HCT116 (cell line): Measurements from ENCODE around the gene CENPL. TPM values are rescaled to one million over a fixed set of nuclear protein-coding genes. Genes with fewer than 3 reads are reported as not detected.
"Not testable (repeated sequence)": the region's sequence is repeated elsewhere in the genome, so short reads cannot be mapped to it uniquely, and the experiment has no call there.

Experiments used
- ATAC-seq: fragments of 200-7000 bp; cut with Tn5 transposase; 2 replicates; pipeline ENCODE4 v1.9.1; 2020; ENCODE audit warnings: mild to moderate bottlenecking, moderate library complexity
- BruUV-seq: library from RNA; stranded (reverse); fragments of 400-500 nt; replicated peaks from 2 replicates; lab custom pipeline; 2021; lab: Mats Ljungman, UMichigan
- CTCF ChIA-PET: fragments of 300-600 bp; sonication (Branson Sonifier 250); formaldehyde crosslinking; loops from one replicate; lab custom pipeline; 2021; ENCODE audit warnings: antibody characterized with exemption; lab: Charles Lee
- POLR2A ChIA-PET: fragments of 300-600, 350-600 bp; sonication (Branson Sonifier 250); formaldehyde crosslinking; loops from one replicate; lab custom pipeline; 2021; ENCODE audit warnings: antibody characterized with exemption; lab: Charles Lee
- RAD21 ChIA-PET, 2 experiments: fragments of 300-600 bp; sonication (Branson Sonifier 250); formaldehyde crosslinking; loops; one replicate each; lab custom pipeline; 2023; ENCODE audit warnings: low total read pairs in 2 of 2; ENCODE audit not compliant: uncharacterized antibody in 2 of 2, unreplicated experiment in 2 of 2, low non-redundant PET in 1 of 2; lab: Charles Lee
- DNase-seq: peaks from one replicate; pipeline ENCODE4 v3.0.0-alpha.2; 2010; ENCODE audit warnings: low read depth, low spot score
- H2AFZ ChIP-seq: fragments of 200-600 bp; shearing (Covaris generic), sonication (generic); 2 replicates; pipeline ENCODE4 v1.6.1; 2017; ENCODE audit warnings: low read depth, mixed run types, mixed read lengths, antibody characterized with exemption, low read length; ENCODE audit not compliant: poor library complexity, severe bottlenecking
- H3K27ac ChIP-seq: 2 replicates; pipeline ENCODE4 v1.5.1; 2012; ENCODE audit warnings: low read depth, low read length
- H3K27me3 ChIP-seq: fragments of 200-600 bp; sonication (generic); 2 replicates; pipeline ENCODE4 v1.6.1; 2016; ENCODE audit warnings: mixed run types, low read length, mixed read lengths; ENCODE audit not compliant: insufficient read depth
- H3K36me3 ChIP-seq, 2 experiments: fragments of 200-500 bp in 1 of 2; fragments of 200-600 bp in 1 of 2; sonication (Bioruptor generic) in 1 of 2; sonication (generic) in 1 of 2; 2 replicates each; pipeline versions ENCODE4 v1.5.1 to v1.6.1; 2014 to 2016; ENCODE audit warnings: low read length in 2 of 2, inconsistent platforms in 1 of 2, mixed read lengths in 1 of 2, mixed run types in 1 of 2; ENCODE audit not compliant: insufficient read depth in 2 of 2, control insufficient read depth in 1 of 2
- H3K4me1 ChIP-seq, 2 experiments: fragments of 200-600 bp in 1 of 2; sonication (generic) in 1 of 2; 2 replicates each; pipeline versions ENCODE4 v1.5.1 to v1.6.1; 2012 to 2017; ENCODE audit warnings: low read length in 2 of 2, inconsistent platforms in 1 of 2, mild to moderate bottlenecking in 1 of 2, mixed read lengths in 1 of 2, mixed run types in 1 of 2, moderate library complexity in 1 of 2; ENCODE audit not compliant: insufficient read depth in 2 of 2, control insufficient read depth in 1 of 2
- H3K4me2 ChIP-seq: fragments of 200-600 bp; sonication (generic); 2 replicates; pipeline ENCODE4 v1.6.1; 2017; ENCODE audit warnings: mixed run types, low read length, mixed read lengths
- H3K4me3 ChIP-seq, 2 experiments: fragments of 200-600 bp in 1 of 2; sonication (generic) in 1 of 2; replicated peaks in 1 of 2; 2 replicates each; pipeline ENCODE4 v1.5.1; 2011 to 2016; ENCODE audit warnings: low read length in 2 of 2, control low read depth in 1 of 2, low read depth in 1 of 2, mild to moderate bottlenecking in 1 of 2, mixed read lengths in 1 of 2, mixed run types in 1 of 2
- H3K79me2 ChIP-seq: fragments of 200-600 bp; sonication (generic); 2 replicates; pipeline ENCODE4 v1.6.1; 2017; ENCODE audit warnings: mild to moderate bottlenecking, mixed run types, low read length, moderate library complexity, mixed read lengths; ENCODE audit not compliant: insufficient read depth
- H3K9ac ChIP-seq: fragments of 200-600 bp; sonication (generic); 2 replicates; pipeline ENCODE4 v1.6.1; 2016; ENCODE audit warnings: low read length, mixed read lengths
- H3K9me2 ChIP-seq: fragments of 200-600 bp; sonication (generic), shearing (Covaris generic); 2 replicates; pipeline ENCODE4 v1.6.1; 2017; ENCODE audit warnings: mixed run types, mild to moderate bottlenecking, moderate library complexity; ENCODE audit not compliant: insufficient read depth
- H3K9me3 ChIP-seq, 2 experiments: fragments of 200-500 bp in 1 of 2; fragments of 200-600 bp in 1 of 2; sonication (Bioruptor generic) in 1 of 2; sonication (generic) in 1 of 2; 2 replicates each; pipeline ENCODE4 v1.6.1; 2014 to 2017; ENCODE audit warnings: low read length in 2 of 2, mixed read lengths in 2 of 2, inconsistent platforms in 1 of 2, low read depth in 1 of 2, mild to moderate bottlenecking in 1 of 2, mixed run types in 1 of 2, moderate library complexity in 1 of 2; ENCODE audit not compliant: control insufficient read depth in 1 of 2, insufficient read depth in 1 of 2
- H4K20me1 ChIP-seq: fragments of 200-600 bp; sonication (generic), shearing (Covaris generic); 2 replicates; pipeline ENCODE4 v1.6.1; 2017; ENCODE audit warnings: mixed run types, mild to moderate bottlenecking, moderate library complexity; ENCODE audit not compliant: insufficient read depth
- ELF1 ChIP-seq: IDR thresholded peaks from 2 replicates; pipeline ENCODE4 v1.6.1; 2012; ENCODE audit warnings: low read depth, borderline replicate concordance
- EZH2 ChIP-seq: fragments of 200-600 bp; sonication (generic); IDR thresholded peaks from 2 replicates; pipeline ENCODE4 v1.6.1; 2017; ENCODE audit warnings: antibody characterized with exemption, mixed run types
- SIN3A ChIP-seq: IDR thresholded peaks from 2 replicates; pipeline ENCODE4 v1.6.1; 2012; ENCODE audit warnings: low read depth
- intact Hi-C: fragments of 100-400 bp; cut with micrococcal nuclease; formaldehyde crosslinking; loops from 2 replicates; pipeline ENCODE4 v1.10.0; 2022
- total RNA-seq: library from RNA; stranded (reverse); gene quantifications from one replicate; pipeline ENCODE4 v1.2.1, GENCODE V29; 2021; ENCODE audit not compliant: unreplicated experiment
- TF ChIP-seq, protein P1 (sequence below), 3 experiments: fragments of 200-600 bp in 1 of 3; sonication (generic) in 1 of 3; IDR thresholded peaks in 2 of 3; conservative IDR thresholded peaks in 1 of 3; 2 replicates each; pipeline ENCODE4 v1.5.1; 2012 to 2017; ENCODE audit warnings: low read depth in 2 of 3, low read length in 2 of 3, antibody characterized with exemption in 1 of 3, borderline replicate concordance in 1 of 3, control low read depth in 1 of 3, mild to moderate bottlenecking in 1 of 3, mixed read lengths in 1 of 3, mixed run types in 1 of 3, moderate library complexity in 1 of 3; ENCODE audit not compliant: insufficient read depth in 1 of 3

CENPL gene
- total RNA-seq, 1 experiment from 2014 or later, result 20.3 TPM

DNA sequence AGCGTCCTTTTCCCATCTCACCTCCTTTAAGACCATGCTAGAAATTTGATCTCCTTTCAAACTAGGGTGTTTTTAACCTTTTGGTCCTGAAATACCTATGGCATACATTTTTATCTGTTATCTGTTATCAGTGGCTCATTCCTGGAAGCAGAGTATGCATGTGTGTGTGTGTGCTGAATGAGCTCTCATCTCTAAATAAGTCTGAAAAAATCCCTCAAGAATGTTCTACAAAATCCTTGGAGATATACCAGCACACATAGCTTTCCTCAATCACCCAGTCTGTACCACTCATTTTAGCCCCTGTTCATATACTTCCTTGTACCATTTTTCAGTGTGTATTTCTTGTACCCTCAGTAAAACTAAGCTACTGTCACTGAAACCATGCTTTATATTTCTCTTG is 6.2 kb downstream of the CENPL start:
- no peaks in the 10 kb centered on the region for H3K9me3 ChIP-seq
- H3K27ac ChIP-seq, result no peak overlapping the region
- TF ChIP-seq EZH2 (no peak), ELF1 (no peak), SIN3A (no peak)
- TF ChIP-seq, protein P1, sequence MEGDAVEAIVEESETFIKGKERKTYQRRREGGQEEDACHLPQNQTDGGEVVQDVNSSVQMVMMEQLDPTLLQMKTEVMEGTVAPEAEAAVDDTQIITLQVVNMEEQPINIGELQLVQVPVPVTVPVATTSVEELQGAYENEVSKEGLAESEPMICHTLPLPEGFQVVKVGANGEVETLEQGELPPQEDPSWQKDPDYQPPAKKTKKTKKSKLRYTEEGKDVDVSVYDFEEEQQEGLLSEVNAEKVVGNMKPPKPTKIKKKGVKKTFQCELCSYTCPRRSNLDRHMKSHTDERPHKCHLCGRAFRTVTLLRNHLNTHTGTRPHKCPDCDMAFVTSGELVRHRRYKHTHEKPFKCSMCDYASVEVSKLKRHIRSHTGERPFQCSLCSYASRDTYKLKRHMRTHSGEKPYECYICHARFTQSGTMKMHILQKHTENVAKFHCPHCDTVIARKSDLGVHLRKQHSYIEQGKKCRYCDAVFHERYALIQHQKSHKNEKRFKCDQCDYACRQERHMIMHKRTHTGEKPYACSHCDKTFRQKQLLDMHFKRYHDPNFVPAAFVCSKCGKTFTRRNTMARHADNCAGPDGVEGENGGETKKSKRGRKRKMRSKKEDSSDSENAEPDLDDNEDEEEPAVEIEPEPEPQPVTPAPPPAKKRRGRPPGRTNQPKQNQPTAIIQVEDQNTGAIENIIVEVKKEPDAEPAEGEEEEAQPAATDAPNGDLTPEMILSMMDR (IDR thresholded peaks at IDR 0.05 in 2 of 3, conservative IDR thresholded peaks at IDR 0.05 in 1 of 3; ENCODE audit: borderline replicate concordance in 1 of 3, insufficient read depth in 1 of 3, low read depth in 2 of 3, low read length in 2 of 3), result no peak
- TF ChIP-seq, all 23 proteins: peak for 0
- H3K9ac ChIP-seq, result no peak overlapping the region
- no peak overlapping the region for H2AFZ ChIP-seq
- no peaks in the 10 kb centered on the region for H3K9me2 ChIP-seq
- no peaks in the 10 kb centered on the region for H4K20me1 ChIP-seq
- H3K4me2 ChIP-seq, result no peak overlapping the region
- POLR2A ChIA-PET, result no interaction called here
- CTCF ChIA-PET, result no interaction called here
- peaks cover 2 to 6% of the 10 kb centered on the region in 2 experiments; a peak in 2 of 4 replicates for H3K4me1 ChIP-seq
- intact Hi-C loops, result no loop called here
- peaks cover 3 to 4% of the 10 kb centered on the region in 2 experiments; a peak in 2 of 4 replicates for H3K36me3 ChIP-seq
- H3K27me3 ChIP-seq, result no peaks in the 10 kb centered on the region
- BruUV-seq, result no TSS peak
- ATAC-seq (no peak), DNase-seq (no peak)
- no peak overlapping the region for H3K4me3 ChIP-seq
- peaks cover 68% of the 10 kb centered on the region for H3K79me2 ChIP-seq
- RAD21 ChIA-PET, result no interaction called here

DNA sequence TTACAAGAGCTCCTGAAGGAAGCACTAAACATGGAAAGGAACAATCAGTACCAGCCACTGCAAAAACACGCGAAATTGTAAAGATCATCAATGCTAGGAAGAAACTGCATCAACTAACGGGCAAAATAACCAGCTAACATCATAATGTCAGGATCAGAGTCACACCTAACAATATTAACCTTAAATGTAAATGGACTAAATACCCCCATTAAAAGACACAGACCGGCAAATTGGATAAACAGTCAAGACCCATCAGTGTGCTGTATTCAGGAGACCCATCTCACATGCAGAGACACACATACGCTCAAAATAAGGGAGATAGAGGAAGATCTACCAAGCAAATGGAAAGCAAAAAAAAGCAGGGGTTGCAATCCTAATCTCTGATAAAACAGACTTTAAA is 11.0 kb downstream of the CENPL start:
- POLR2A ChIA-PET, H4K20me1 ChIP-seq, H3K9me2 ChIP-seq, H3K4me2 ChIP-seq, ATAC-seq, DNase-seq, H3K9ac ChIP-seq, intact Hi-C loops, CTCF ChIA-PET, H3K36me3 ChIP-seq, H3K9me3 ChIP-seq, RAD21 ChIA-PET, H3K4me1 ChIP-seq, H3K4me3 ChIP-seq, H3K27ac ChIP-seq, BruUV-seq, H3K27me3 ChIP-seq, H2AFZ ChIP-seq: not testable (repeated sequence)
- H3K79me2 ChIP-seq, result peaks cover 42% of the 10 kb centered on the region
